ENCODE results near the gene BCAS4.

Gene BCAS4

DNA sequence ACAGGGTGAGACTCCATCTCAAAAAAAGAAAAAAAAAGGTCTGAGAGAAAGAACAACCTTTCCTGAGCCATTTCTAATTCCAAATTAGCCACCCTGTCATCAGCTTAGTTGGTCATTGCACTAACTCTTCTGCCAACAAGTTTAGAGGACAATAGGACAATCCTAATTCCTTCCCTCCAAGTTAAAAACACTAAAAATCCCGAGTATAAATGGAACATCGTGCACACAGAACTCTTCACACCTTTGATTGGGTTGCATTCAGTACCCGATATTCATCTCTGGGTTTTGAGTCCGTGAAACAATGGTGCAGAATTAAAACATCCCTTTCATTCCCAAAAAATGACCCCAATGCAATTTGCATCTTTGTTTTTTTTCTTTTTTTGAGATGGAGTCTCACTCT lies 40.4 kb upstream of the BCAS4 start:
- Histone ChIP-seq H2AFZ (ENCODE audit: low read length) (no peak overlapping the region), H3K9me2 (ENCODE audit: low read depth, low read length) (no peaks in the 10 kb centered on the region), H3K4me1 (ENCODE audit: insufficient read depth, low read length, severe bottlenecking) (no peaks in the 10 kb centered on the region), H3K27me3 (ENCODE audit: insufficient read depth, low read length) (no peaks in the 10 kb centered on the region), H3K4me2 (ENCODE audit: low read length) (no peak overlapping the region), H3K79me2 (ENCODE audit: insufficient read depth, low read length) (no peaks in the 10 kb centered on the region), H3K4me3 (ENCODE audit: low read depth, low read length, poor library complexity, severe bottlenecking) (no peak overlapping the region), H3K9ac (ENCODE audit: low read length) (no peak overlapping the region), H3K9me3 (ENCODE audit: low read length) (no peaks in the 10 kb centered on the region), H3K36me3 (ENCODE audit: insufficient read depth, low read length) (peaks cover 11% of the 10 kb centered on the region), H4K20me1 (ENCODE audit: insufficient read depth, low read length) (no peaks in the 10 kb centered on the region), H3F3A (ENCODE audit: insufficient read depth, low read length) (no peaks in the 10 kb centered on the region), H3K27ac (ENCODE audit: low read depth, low read length, poor library complexity, severe bottlenecking) (no peak overlapping the region)
- no peak for TF ChIP-seq EZH2 (IDR thresholded peaks at IDR 0.05; ENCODE audit: borderline replicate concordance, low read length)
- TF ChIP-seq CTCF (IDR thresholded peaks at IDR 0.05; ENCODE audit: low read length) = no peak

DNA sequence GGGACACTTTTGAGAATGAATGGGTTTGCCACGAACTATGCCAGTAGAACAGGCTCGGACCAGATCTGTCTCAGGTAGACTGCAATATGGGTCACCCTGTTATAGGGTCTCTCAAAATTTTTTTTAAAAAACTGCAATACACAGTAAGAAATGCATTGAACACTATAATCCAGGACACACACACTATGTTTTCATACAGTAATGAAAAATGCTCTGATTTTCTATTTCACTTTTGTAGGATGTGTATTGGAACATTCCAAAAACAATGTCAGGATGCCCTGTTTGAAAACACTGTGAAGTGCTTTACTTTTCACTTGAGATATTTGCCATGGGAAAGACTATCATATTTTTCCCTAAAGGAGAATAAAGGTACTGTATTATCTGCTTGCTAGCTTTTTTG lies 38.4 kb upstream of the BCAS4 start:
- H3K79me2 ChIP-seq (ENCODE audit: insufficient read depth, low read length) = no peaks in the 10 kb centered on the region
- H3K4me3 ChIP-seq (ENCODE audit: low read depth, low read length, poor library complexity, severe bottlenecking) = no peak overlapping the region
- no peak overlapping the region for H3K27ac ChIP-seq (ENCODE audit: low read depth, low read length, poor library complexity, severe bottlenecking)
- no peak overlapping the region for H3K9ac ChIP-seq (ENCODE audit: low read length)
- no peaks in the 10 kb centered on the region for H3F3A ChIP-seq (ENCODE audit: insufficient read depth, low read length)
- no peak overlapping the region for H2AFZ ChIP-seq (ENCODE audit: low read length)
- H3K4me1 ChIP-seq (ENCODE audit: insufficient read depth, low read length, severe bottlenecking) = no peaks in the 10 kb centered on the region
- no peak for TF ChIP-seq CTCF (IDR thresholded peaks at IDR 0.05; ENCODE audit: low read length)
- no peak for TF ChIP-seq EZH2 (IDR thresholded peaks at IDR 0.05; ENCODE audit: borderline replicate concordance, low read length)
- H3K27me3 ChIP-seq (ENCODE audit: insufficient read depth, low read length) = no peaks in the 10 kb centered on the region
- H3K4me2 ChIP-seq (ENCODE audit: low read length) = no peak overlapping the region
- H3K36me3 ChIP-seq (ENCODE audit: insufficient read depth, low read length) = no peaks in the 10 kb centered on the region; the same call in 1 of the 2 replicates
- no peaks in the 10 kb centered on the region for H4K20me1 ChIP-seq (ENCODE audit: insufficient read depth, low read length)
- no peaks in the 10 kb centered on the region for H3K9me2 ChIP-seq (ENCODE audit: low read depth, low read length)
- no peaks in the 10 kb centered on the region for H3K9me3 ChIP-seq (ENCODE audit: low read length)

DNA sequence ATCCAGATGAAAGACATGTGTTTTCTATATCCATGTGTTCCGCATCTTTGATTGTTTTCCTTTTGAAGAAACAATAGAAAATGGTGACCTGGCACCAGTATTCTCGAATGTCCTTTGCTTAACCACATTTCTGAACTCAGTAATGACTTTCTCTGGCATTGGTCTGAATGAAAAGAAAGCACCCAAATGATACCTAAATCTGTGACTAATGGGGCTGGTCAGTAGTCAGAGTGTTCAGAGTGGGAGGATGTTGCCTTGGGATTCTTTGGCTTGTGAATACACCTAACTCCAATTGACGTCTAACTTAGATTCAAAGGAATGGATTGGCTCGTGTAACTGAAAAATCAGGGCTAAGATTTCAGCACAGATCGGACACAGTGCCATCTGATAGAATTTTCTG lies 36.4 kb upstream of the BCAS4 start:
- Histone ChIP-seq H3K36me3 (ENCODE audit: insufficient read depth, low read length) (no peaks in the 10 kb centered on the region; the same call in 1 of the 2 replicates), H4K20me1 (ENCODE audit: insufficient read depth, low read length) (no peaks in the 10 kb centered on the region), H3K79me2 (ENCODE audit: insufficient read depth, low read length) (no peaks in the 10 kb centered on the region), H3F3A (ENCODE audit: insufficient read depth, low read length) (no peaks in the 10 kb centered on the region), H3K4me3 (ENCODE audit: low read depth, low read length, poor library complexity, severe bottlenecking) (no peak overlapping the region), H2AFZ (ENCODE audit: low read length) (no peak overlapping the region), H3K4me1 (ENCODE audit: insufficient read depth, low read length, severe bottlenecking) (no peaks in the 10 kb centered on the region), H3K9ac (ENCODE audit: low read length) (no peak overlapping the region), H3K27me3 (ENCODE audit: insufficient read depth, low read length) (no peaks in the 10 kb centered on the region), H3K27ac (ENCODE audit: low read depth, low read length, poor library complexity, severe bottlenecking) (no peak overlapping the region), H3K9me2 (ENCODE audit: low read depth, low read length) (no peaks in the 10 kb centered on the region), H3K9me3 (ENCODE audit: low read length) (no peaks in the 10 kb centered on the region), H3K4me2 (ENCODE audit: low read length) (no peak overlapping the region)
- TF ChIP-seq CTCF (IDR thresholded peaks at IDR 0.05; ENCODE audit: low read length) (no peak), EZH2 (IDR thresholded peaks at IDR 0.05; ENCODE audit: borderline replicate concordance, low read length) (no peak)
